ENCODE measurements around the gene ZFP36. TPM values are rescaled to one million over a fixed set of nuclear protein-coding genes. Genes with fewer than 3 reads are reported as not detected.

ZFP36 gene
- total RNA-seq (2014; rRNA removed; shearing (Covaris generic); ENCODE audit: low replicate concordance): 10.3 and 16.3 TPM in 2 replicates

- Histone ChIP-seq H3K4me3 (ENCODE audit: low read length) (peak within 1 kb of the TSS; percentile 96), H3K9me2 (replicated peaks; ENCODE audit: insufficient read depth, low read length) (no peaks in the 10 kb centered on the region), H3K4me1 (ENCODE audit: low read length) (peaks cover 74% of the 10 kb centered on the region), H3K27me3 (ENCODE audit: low read length) (no peaks in the 10 kb centered on the region; the same call in 1 of the 2 replicates), H3K9ac (ENCODE audit: low read length) (peak within 1 kb of the TSS; percentile 94), H3K79me2 (ENCODE audit: low read length) (peaks cover 22% of the 10 kb centered on the region), H3K36me3 (ENCODE audit: insufficient read depth, low read length) (no peaks in the 10 kb centered on the region), H2AFZ (ENCODE audit: low read length) (no peak within 1 kb of the TSS; the same call in 1 of the 2 replicates), H4K20me1 (ENCODE audit: insufficient read depth, low read depth, low read length) (peaks cover 18% of the 10 kb centered on the region), H3K9me3 (ENCODE audit: low read length) (no peaks in the 10 kb centered on the region), H3K4me2 (ENCODE audit: low read depth, low read length, poor library complexity, severe bottlenecking) (peak within 1 kb of the TSS; percentile 98), H3K27ac (ENCODE audit: low read length) (peak within 1 kb of the TSS; percentile 84)
- DNase-seq: peak; percentile 92
Measured at GRCh38 chr19:39406656-39407409, at the start of gene ZFP36. Gene ZFP36 (plus strand): TSS chr19:39406847. CDS start chr19:39406905, 58 bp downstream.

GRCh38 chr19:39359026-39359425 lies 47.6 kb upstream of the ZFP36 start:
- Histone ChIP-seq H3K9ac (ENCODE audit: low read length) (no peak overlapping the region), H3K9me2 (replicated peaks; ENCODE audit: insufficient read depth, low read length) (no peaks in the 10 kb centered on the region), H3K79me2 (ENCODE audit: low read length) (peaks cover 7% of the 10 kb centered on the region), H4K20me1 (ENCODE audit: insufficient read depth, low read depth, low read length) (peaks cover 4% of the 10 kb centered on the region; the same call in 1 of the 2 replicates), H3K4me3 (ENCODE audit: low read length) (no peak overlapping the region), H3K4me2 (ENCODE audit: low read depth, low read length, poor library complexity, severe bottlenecking) (no peak overlapping the region), H3K4me1 (ENCODE audit: low read length) (peaks cover 23% of the 10 kb centered on the region), H2AFZ (ENCODE audit: low read length) (no peak overlapping the region), H3K27me3 (ENCODE audit: low read length) (no peaks in the 10 kb centered on the region), H3K36me3 (ENCODE audit: insufficient read depth, low read length) (peaks cover 40% of the 10 kb centered on the region; the same call in 1 of the 2 replicates), H3K27ac (ENCODE audit: low read length) (no peak overlapping the region), H3K9me3 (ENCODE audit: low read length) (no peaks in the 10 kb centered on the region)
- no peak for DNase-seq

DNA sequence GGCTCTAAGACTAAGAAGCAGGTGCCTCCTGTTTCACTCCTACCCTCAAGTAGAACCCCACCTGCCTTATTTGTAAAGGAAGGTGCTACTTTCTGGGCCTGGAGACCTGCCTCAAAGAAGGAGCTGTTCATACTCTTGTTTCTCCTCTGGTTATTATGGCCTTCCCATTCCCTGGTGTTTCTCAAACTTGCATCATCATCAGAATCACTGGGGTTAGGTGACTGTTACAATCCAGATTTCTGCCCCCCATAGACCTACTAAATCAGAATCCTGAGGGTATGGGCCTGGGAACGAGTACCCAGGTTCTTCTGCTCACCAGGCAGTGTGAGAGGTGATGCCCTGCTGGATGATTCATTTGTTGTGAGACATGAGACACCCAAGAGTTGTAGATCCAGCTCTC lies 46.0 kb upstream of the ZFP36 start:
- Histone ChIP-seq H2AFZ (ENCODE audit: low read length) (no peak overlapping the region), H3K4me1 (ENCODE audit: low read length) (peaks cover 24% of the 10 kb centered on the region), H3K27ac (ENCODE audit: low read length) (no peak overlapping the region), H3K27me3 (ENCODE audit: low read length) (no peaks in the 10 kb centered on the region), H3K9me2 (replicated peaks; ENCODE audit: insufficient read depth, low read length) (no peaks in the 10 kb centered on the region), H4K20me1 (ENCODE audit: insufficient read depth, low read depth, low read length) (peaks cover 6% of the 10 kb centered on the region; the same call in 1 of the 2 replicates), H3K36me3 (ENCODE audit: insufficient read depth, low read length) (peaks cover 36% of the 10 kb centered on the region; the same call in 1 of the 2 replicates), H3K9ac (ENCODE audit: low read length) (no peak overlapping the region), H3K4me2 (ENCODE audit: low read depth, low read length, poor library complexity, severe bottlenecking) (no peak overlapping the region), H3K4me3 (ENCODE audit: low read length) (no peak overlapping the region), H3K79me2 (ENCODE audit: low read length) (peaks cover 7% of the 10 kb centered on the region), H3K9me3 (ENCODE audit: low read length) (no peaks in the 10 kb centered on the region)
- no peak for DNase-seq

DNA sequence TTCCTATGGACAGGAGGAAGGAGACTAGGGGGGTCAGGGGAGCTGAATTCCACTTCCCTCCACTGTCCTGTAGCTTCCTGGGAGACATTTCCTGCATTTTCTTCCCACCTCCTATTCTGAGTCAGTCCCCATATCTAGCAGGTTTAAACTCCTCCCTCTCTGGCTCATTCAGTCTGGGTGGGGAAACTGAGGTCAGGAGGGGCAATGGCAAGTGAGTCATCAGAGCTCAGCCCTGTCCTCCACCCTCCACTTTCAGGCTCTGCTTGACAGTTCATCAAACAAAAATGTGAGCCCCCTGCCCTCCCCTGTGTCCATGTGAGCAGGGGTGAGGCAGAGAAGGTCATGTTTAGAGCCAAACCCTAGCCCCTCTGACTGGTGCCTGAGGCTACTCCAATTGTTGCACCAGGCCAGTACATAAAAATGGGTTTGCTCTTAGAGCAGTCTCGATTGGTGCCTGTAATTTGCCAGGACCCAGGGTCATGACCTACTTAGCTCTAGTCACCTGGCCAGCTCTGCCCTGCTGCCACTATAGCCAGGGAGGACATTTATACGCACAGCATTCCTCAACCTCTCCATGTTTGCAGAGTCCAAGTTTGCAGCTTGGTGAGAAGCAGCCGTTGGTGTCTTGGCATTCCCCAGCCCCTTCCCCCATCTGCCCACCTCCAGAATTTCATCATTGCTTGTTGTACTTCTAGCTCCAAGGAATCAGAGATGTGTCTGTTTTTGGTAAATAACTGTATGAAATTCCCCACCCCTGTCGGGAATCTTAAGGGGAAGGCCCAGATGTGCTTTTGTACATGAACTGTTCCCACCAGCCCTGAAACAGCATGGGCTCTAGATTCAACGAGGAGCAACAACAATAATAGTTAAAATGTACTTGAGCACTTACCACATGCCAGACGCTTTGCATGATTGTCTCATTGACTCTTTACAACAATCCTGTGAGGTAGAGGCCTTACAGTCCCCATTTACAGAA lies 43.7 kb upstream of the ZFP36 start:
- Histone ChIP-seq H3K79me2 (ENCODE audit: low read length) (peaks cover 7% of the 10 kb centered on the region), H3K9ac (ENCODE audit: low read length) (no peak overlapping the region), H3K27me3 (ENCODE audit: low read length) (no peaks in the 10 kb centered on the region), H3K4me2 (ENCODE audit: low read depth, low read length, poor library complexity, severe bottlenecking) (no peak overlapping the region), H3K9me2 (replicated peaks; ENCODE audit: insufficient read depth, low read length) (no peaks in the 10 kb centered on the region), H2AFZ (ENCODE audit: low read length) (no peak overlapping the region), H3K4me1 (ENCODE audit: low read length) (peaks cover 24% of the 10 kb centered on the region), H3K27ac (ENCODE audit: low read length) (peak overlapping the region; percentile 10; the same call in 1 of the 2 replicates), H3K9me3 (ENCODE audit: low read length) (no peaks in the 10 kb centered on the region), H3K36me3 (ENCODE audit: insufficient read depth, low read length) (peaks cover 23% of the 10 kb centered on the region; the same call in 1 of the 2 replicates), H3K4me3 (ENCODE audit: low read length) (no peak overlapping the region), H4K20me1 (ENCODE audit: insufficient read depth, low read depth, low read length) (peaks cover 8% of the 10 kb centered on the region; the same call in 1 of the 2 replicates)
- DNase-seq: no peak

GRCh38 chr19:39363901-39364457 lies 42.7 kb upstream of the ZFP36 start:
- Histone ChIP-seq H3K9me2 (replicated peaks; ENCODE audit: insufficient read depth, low read length) (no peaks in the 10 kb centered on the region), H4K20me1 (ENCODE audit: insufficient read depth, low read depth, low read length) (peaks cover 8% of the 10 kb centered on the region; the same call in 1 of the 2 replicates), H2AFZ (ENCODE audit: low read length) (no peak overlapping the region), H3K4me2 (ENCODE audit: low read depth, low read length, poor library complexity, severe bottlenecking) (no peak overlapping the region), H3K36me3 (ENCODE audit: insufficient read depth, low read length) (peaks cover 19% of the 10 kb centered on the region; the same call in 1 of the 2 replicates), H3K27ac (ENCODE audit: low read length) (no peak overlapping the region), H3K9ac (ENCODE audit: low read length) (no peak overlapping the region), H3K4me3 (ENCODE audit: low read length) (no peak overlapping the region), H3K79me2 (ENCODE audit: low read length) (peaks cover 7% of the 10 kb centered on the region), H3K4me1 (ENCODE audit: low read length) (peaks cover 24% of the 10 kb centered on the region), H3K9me3 (ENCODE audit: low read length) (no peaks in the 10 kb centered on the region), H3K27me3 (ENCODE audit: low read length) (no peaks in the 10 kb centered on the region)
- DNase-seq: peak; percentile 50

- H2AFZ ChIP-seq (ENCODE audit: low read length): no peak overlapping the region
- H3K79me2 ChIP-seq (ENCODE audit: low read length): peaks cover 4% of the 10 kb centered on the region
- no peak for DNase-seq
- H3K27me3 ChIP-seq (ENCODE audit: low read length): no peaks in the 10 kb centered on the region
- no peak overlapping the region for H3K4me3 ChIP-seq (ENCODE audit: low read length)
- H3K9ac ChIP-seq (ENCODE audit: low read length): no peak overlapping the region
- H4K20me1 ChIP-seq (ENCODE audit: insufficient read depth, low read depth, low read length): peaks cover 7% of the 10 kb centered on the region; the same call in 1 of the 2 replicates
- peaks cover 14% of the 10 kb centered on the region; the same call in 1 of the 2 replicates for H3K36me3 ChIP-seq (ENCODE audit: insufficient read depth, low read length)
- H3K4me1 ChIP-seq (ENCODE audit: low read length): peaks cover 24% of the 10 kb centered on the region
- H3K27ac ChIP-seq (ENCODE audit: low read length): no peak overlapping the region
- no peaks in the 10 kb centered on the region for H3K9me3 ChIP-seq (ENCODE audit: low read length)
- H3K9me2 ChIP-seq (replicated peaks; ENCODE audit: insufficient read depth, low read length): no peaks in the 10 kb centered on the region
- no peak overlapping the region for H3K4me2 ChIP-seq (ENCODE audit: low read depth, low read length, poor library complexity, severe bottlenecking)
Measured at GRCh38 chr19:39365531-39365930, 41.1 kb upstream of the ZFP36 start.

GRCh38 chr19:39369200-39369599 lies 37.4 kb upstream of the ZFP36 start:
- H3K4me3 ChIP-seq (ENCODE audit: low read length): no peak overlapping the region
- H3K27me3 ChIP-seq (ENCODE audit: low read length): no peaks in the 10 kb centered on the region
- H3K36me3 ChIP-seq (ENCODE audit: insufficient read depth, low read length): peaks cover 18% of the 10 kb centered on the region; the same call in 1 of the 2 replicates
- H3K9me2 ChIP-seq (replicated peaks; ENCODE audit: insufficient read depth, low read length): no peaks in the 10 kb centered on the region
- no peak overlapping the region for H3K4me2 ChIP-seq (ENCODE audit: low read depth, low read length, poor library complexity, severe bottlenecking)
- DNase-seq: no peak
- H3K79me2 ChIP-seq (ENCODE audit: low read length): no peaks in the 10 kb centered on the region
- H3K4me1 ChIP-seq (ENCODE audit: low read length): no peaks in the 10 kb centered on the region
- H3K9me3 ChIP-seq (ENCODE audit: low read length): no peaks in the 10 kb centered on the region
- H2AFZ ChIP-seq (ENCODE audit: low read length): no peak overlapping the region
- H3K27ac ChIP-seq (ENCODE audit: low read length): no peak overlapping the region
- no peak overlapping the region for H3K9ac ChIP-seq (ENCODE audit: low read length)
- H4K20me1 ChIP-seq (ENCODE audit: insufficient read depth, low read depth, low read length): 0 out of 2 replicates have a peak, but pooled peaks cover 4% of the 10 kb centered on the region
